Right forelimb (tissue), 1 donor: ENCODE data around the gene ZNF329.
"Not testable (repeated sequence)": the region's sequence is repeated elsewhere in the genome, so short reads cannot be mapped to it uniquely, and the experiment has no call there.

Source experiments
- DNase-seq: peaks from one replicate; pipeline ENCODE4 v3.0.0-alpha.2; 2018

ZNF329 gene

DNA sequence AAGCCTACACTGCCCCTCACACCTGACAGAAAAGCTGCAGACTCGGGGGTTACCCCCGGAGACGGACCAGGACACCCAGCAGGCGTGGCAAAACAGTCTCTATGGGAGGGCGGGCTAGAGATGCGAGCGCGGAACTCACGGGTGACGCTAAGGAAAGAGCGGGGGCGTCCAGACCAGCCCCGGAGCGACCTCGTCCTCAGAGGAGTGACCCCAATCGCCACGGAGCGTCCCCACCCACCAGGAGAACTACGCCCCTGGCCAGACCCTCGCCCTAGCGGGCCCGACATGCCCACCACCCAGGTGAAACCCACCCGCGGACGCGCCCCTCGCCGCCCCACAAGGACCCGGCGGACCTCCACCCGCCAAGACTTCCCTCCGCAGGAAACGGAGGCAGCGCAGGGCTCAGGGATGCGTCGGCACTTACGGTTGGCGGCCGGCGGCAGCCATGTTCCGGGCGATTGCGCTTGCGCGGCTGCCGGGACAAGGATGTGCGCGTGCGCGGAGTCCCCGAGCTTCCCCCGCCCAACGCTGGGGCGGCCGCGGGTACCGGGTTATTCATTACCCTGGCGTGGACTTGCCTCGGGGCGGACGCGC lies at the start of gene ZNF329:
TSS of gene ZNF329 (minus strand) at position 462 of the 594 bp plus-strand sequence. CDS start 21,286 bp downstream, outside the sequence.
- DNase-seq = peak; percentile 95

DNA sequence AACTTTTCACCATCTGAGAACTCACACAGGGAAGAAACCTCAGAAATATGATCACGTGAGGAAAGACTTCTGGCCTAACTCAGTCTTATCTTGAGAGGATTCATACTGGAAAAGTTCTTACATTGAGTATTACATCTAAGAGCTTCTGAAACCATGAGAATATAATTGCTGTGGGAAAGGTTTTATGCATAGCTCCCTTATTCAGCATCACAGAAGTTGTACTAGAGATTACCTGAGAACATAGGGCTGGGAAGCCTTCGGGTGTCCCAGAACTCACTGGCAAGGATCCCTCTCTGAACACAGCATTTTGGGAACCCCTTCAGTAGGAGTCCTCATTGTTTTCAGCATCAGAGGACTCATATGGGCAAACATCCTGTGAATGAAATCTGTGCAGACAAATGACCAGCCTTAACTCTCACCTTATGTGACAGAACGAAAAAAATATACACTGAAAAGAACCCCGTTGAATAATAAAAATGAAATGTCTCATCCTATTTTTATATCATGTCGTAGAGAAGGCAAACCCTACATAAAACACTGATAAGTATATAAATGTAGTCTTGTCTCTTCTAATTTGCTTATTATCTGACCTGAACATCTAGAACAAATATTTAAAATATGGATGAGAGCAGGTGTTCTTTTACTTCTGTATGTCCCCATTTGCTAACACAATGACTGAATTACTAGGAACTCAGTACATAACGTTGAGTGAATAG lies 46.5 kb upstream of the ZNF329 start:
- no peak for DNase-seq

DNA sequence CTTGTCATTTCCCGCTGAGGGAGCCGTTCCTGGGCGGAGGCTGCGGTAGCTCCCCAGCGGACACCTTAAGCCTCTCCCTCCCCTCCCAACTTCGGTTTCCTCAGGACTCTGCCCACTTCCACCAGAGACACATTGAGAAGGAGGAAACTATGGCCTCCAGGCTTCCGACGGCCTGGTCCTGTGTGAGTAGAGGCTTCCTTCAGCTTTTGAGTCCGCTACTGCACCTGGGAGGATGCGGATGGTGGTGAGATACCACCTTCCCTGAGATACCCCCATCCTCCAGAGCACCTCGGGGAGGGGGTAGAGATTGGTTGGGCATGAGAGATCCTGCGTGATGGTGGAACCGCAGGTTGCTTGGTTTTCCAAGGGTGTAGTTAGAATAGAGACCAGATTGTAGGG lies 33.2 kb upstream of the ZNF329 start:
- no peak for DNase-seq

DNA sequence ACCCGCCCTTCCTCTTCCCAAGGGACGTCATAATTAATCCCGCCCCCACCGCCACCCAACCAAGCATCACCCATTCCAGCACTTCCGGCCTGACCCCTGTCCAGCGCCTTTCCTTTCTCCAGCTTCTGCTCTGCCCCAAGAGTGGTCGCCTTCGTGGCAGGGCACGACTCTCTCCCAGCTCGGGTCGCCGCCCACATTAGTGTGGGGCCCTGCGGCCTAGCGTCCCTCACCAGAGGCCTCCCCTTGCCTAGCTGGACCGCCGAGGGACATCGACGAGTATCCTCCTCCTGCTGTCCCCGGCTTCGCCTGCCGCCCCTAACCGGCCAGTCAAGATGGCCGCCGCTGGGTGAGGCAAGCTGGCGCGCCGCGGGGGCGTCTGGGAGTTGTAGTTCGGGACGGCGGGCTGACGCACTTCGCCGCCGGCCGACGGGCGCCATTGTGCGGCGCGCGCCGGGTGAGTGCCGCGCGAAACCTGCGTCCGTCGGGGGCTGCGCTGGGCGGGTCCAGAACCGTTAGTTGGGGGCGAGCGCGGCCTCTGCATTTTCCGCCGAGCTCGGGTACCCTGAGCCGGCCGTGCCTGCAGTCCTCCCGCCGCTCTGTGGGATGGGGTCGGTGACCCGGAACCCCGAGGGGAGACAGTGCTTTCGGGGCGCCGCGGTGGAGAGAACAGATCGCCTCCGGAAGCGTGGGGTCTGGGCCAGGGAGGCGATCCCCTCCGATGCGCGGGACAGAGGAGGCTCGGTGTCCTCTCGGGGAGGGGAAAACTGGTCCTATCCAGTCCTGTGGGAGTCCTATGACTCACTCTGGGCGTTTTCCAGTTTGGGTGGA lies 32.6 kb upstream of the ZNF329 start, which contains the start of gene ZNF274:
TSS of gene ZNF274 (plus strand) at position 73 of the 828 bp plus-strand sequence. CDS start 905 bp downstream, outside the sequence.
- peak; percentile 96 for DNase-seq

DNA sequence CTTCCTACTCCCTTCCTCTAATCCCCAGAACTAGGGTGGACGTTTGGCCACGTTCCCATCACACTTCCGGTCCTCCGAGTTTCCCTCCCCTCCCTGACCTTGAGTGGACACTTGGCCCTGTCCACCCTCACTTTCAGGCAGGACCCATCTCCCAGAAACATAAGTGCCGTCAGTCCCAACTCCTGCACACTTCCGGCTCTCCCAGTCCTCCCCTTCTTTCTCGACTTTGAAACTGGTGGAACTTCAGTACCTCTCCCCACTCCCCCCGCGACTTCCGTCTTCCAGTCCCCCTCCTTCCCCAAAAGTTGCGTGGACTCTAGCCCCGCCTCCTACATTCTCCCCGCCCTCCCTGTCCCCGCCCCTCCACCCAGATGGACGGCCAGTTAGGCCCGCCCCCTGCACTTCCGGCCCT lies 32.0 kb upstream of the ZNF329 start:
- DNase-seq = no peak

DNA sequence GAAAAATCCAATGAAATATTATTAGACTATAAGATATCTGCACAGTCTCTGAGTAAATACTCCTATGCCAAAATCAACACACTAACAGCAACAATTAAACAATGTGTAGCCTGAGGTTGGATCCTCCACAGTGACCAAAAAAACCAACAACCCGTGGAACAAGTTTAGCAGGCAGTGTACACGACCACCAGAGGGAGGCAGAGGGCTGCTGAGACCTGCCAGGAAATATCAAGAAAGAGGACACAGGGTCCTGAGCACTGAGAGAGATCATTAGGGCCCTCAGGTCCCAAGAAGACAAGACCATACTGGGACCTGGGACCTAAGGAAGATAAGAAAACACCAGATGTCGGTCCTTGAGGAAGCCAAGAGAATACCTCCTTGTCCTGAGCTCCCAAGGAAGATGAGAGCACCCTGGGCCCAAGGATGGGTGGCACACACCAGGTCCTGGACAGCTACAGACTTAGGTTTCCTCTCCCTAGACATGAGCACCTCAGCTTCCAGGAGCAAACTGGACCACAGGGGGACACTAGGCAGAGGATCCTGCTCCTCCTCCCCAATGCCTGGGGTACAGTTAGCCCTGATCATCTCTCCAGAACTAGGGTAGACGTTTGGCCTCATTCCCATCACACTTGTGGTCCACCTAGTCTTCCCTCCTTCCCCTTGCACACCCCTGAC lies 31.4 kb upstream of the ZNF329 start:
- peak; percentile 51 for DNase-seq

DNA sequence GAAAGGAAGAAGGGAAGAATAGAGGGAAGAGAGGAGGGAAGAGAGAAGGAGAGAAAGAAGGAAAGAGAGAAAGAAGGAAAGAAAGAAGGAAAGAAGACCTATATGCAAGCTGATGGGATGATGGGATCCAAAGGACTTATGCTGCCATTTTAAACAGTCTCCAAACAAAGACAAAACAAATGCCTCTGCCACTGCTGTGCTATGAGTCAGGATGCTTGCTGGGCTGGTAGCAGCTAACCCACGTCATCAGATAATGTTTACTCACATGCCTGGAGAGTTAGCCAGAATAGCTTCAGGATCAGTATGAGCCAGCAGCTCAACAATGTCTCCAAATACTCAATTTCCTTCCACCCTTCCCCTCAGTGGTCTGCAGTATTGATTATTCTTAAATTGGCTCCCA lies 20.3 kb upstream of the ZNF329 start:
- no peak for DNase-seq

DNA sequence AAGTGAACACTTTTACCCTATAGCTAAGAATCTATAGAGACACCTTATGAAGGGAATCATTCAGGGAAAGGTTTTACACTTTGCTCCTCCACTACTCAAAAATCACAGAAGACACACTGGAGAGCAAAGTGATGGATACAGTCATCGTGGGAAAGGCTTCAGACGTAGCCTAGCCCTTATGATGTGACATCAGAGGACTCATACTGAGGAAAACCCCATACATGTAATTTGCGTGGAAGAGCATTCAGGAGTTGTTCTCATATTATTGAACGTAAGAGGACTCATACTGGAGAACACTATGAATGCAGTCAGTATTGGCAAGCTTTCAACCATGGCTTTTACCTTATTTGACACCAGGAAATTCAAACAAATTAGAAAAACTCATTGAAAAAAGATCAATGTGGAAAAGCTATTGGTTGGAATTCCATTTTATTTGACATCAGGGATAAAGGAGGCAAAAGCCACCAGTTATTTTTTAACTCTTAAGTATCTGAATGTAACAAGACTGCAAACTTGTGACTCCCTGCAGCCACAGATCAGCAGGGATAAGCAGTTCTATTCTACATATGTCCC lies 16.2 kb upstream of the ZNF329 start:
- DNase-seq = no peak

DNA sequence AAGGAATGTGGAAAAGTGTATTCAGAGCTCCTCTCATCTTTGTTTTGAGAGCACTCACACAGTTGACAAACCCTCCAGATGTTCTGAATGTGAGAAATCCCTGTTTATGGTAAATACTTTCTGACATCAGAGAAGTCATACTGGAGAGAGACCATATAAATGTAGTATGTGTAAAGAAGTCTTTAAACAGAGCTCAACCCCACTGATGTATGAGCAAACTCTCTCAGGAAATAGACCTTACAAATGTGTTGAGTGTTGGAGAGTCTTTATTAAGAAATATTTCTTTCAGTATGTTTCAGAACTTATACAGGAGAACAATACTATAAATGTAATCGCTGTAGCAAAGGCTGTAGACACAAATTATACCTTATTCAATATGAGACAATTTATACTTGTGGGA lies 15.7 kb upstream of the ZNF329 start:
- DNase-seq = no peak

DNA sequence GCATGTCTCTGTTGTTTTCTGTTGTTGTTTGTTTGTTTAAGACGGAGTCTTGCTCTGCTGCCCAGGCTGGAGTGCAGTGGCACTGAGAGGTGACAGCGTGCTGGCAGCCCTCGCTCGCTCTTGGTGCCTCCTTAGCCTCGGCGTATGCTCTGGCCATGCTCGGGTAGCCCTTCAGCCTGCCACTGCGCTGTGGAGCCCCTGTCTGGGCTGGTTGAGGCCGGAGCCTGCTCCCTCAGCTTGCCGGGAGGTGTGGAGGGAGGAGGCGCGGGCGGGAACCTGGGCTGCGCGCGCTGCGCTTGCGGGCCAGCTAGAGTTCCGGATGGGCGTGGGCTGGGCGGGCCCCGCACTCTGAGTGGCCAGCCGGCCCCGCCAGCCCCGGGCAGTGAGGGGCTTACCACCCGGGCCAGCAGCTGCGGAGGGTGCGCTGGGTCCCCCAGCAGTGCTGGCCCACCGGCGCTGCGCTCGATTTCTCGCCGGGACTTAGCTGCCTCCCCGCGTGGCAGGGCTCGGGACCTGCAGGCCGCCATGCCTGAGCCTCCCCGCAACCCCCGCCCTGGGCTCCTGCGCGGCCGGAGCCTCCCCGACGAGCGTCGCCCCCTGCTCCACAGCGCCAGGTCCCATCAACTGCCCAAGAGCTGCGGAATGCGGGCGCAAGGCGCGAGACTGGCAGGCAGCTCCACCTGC lies 6.6 kb upstream of the ZNF329 start:
- no peak for DNase-seq

DNA sequence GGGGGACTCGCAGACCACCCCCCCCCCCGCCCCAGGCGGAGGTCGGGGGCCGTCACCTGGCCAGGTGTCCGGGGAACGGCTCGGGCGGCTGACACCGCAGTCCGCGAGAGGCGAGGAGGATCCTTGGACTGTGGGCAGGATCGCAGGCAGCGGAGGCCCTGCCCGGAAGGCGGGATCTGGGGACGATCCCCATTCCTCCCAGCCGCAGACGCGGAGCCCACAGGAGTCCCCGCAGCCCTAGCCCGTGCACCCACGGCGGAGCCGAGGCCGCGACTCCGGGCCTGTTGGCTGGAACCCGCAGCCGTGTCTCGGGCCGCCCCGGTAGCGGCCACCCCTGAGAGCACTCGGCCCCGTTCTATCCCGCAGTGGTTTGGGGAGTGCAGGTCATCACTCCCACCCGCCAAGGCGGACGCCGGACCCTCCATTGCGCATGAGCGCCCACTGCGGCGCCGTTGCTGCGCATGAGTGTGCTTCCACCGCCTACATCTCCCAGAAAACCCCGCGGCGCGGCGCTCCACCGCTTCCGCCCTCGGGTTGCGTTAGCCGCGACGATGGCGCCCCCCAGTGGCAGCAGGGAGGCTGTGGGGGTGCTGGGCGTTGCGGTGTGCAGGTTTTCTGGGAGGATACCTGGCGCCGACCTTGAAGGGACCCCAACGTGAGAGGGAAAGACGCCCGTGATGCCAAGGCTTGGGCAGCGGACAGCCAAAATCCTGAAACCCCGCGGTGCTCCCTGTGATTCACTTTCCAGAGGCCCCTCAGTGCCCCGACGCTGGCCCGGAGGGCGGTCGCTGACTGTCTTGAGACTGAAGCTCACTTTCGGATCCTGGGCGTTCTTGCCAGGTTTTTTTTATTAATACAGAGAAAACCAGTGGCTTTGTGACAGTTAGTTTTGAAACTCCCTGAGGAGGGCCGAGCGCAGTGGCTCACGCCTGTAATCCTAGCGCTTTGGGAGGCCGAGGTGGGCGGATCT lies 4.4 kb upstream of the ZNF329 start:
- peak; percentile 100 for DNase-seq

DNA sequence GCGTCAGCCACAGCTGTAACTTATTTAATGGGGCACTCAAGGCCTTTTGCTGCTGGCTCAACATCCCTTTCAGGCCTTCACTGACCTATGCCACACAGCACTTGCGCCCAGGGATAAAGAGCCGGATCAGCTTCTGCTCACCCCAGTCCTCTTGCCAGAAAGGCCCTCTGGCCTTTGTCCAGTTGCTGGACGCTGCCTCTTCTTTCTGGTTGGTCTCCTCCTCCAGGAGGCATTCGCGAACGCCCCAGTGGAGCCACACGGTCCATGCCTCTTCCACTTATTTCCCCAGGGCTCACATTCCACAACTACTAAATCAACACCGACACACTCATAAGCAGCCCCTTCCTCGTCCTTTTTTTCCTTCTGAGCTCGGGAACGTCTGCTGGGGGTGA lies 3.7 kb upstream of the ZNF329 start:
- no peak for DNase-seq

DNA sequence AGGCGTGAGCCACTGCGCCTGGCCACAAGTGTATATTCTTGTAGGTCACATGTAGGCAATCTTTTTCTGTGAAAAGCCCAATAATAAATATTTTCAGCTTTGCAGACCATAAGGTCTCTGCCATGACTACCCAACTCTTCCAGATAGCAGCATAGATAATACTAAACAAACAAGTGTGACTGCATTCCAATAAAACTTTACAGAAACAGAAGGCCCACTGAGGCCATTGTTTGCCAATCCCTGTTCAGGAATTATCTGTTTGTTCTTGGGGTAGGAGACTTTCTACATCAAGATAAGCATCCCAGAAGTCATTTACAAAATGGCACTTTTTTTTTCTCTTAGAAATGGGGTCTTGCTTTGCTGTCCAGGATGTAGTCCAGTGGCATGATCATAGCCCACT lies 2.8 kb upstream of the ZNF329 start:
- no peak for DNase-seq

DNA sequence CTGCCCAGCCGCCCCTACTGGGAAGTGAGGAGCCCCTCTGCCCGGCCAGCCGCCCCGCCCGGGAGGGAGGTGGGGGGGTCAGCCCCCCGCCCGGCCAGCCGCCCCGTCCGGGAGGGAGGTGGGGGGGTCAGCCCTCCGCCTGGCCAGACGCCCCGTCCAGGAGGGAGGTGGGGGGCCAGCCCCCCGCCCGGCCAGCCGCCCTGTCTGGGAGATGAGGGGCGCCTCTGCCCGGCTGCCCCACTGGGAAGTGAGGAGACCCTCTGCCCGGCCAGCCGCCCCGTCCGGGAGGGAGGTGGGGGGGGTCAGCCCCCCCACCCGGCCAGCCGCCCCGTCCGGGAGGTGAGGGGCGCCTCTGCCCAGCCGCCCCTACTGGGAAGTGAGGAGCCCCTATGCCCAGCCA lies 3.1 kb downstream of the ZNF329 start:
- not testable (repeated sequence) for DNase-seq

DNA sequence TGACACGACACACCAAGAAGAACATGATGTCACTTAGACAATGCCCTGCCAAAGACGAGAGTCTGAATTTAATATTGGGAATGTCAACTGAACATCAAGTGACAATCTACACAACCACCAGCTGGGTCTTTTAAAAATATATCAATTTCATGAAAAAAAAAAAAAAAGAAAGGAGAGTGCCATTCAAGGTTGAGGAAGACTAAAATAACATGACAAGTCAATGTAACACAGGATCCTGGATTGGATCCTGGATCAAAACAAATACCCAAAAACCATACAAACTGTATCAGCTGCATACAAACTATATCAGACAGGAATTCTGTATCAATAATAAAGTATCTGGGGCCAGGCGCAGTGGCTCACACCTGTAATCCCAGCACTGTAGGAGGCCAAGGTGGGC lies 4.7 kb downstream of the ZNF329 start:
- no peak for DNase-seq

DNA sequence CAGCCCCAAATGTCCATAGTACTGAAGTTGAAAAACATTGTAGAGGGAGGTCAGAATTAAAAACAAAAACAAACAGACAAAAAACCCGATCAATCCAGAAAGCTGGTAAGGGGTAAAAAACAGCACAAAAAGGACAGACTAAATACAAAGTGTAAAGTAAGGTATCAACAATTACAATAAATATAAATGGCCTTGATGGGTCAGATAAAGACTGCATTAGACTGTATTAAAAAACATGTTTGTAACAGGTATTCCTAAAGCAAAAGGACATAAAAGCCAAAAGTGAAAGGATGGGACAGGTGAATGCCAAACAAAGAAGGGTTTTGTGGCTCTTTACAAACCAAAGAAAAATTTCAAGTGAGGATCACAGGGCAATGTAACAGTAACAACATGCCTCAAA lies 16.3 kb downstream of the ZNF329 start:
- no peak for DNase-seq

DNA sequence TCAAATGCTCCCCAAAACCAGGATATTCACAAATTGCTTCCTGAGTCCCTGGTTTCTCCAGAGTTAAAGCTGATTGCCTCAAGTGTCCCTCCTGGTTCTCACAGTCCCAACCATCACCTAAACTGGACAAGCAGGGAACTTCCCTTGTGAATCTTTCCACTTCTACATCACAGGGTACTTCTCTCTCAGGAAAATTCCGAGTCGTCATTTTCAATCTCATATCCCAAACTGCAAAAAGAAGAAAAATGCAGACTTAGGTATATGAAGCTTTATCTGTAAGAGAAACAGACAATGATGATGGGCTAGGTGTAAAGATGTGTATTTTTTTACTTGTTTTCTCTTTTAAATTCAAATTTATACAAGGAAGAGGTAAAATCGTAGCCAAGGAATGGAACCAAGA lies 21.3 kb downstream of the ZNF329 start:
- DNase-seq = no peak

DNA sequence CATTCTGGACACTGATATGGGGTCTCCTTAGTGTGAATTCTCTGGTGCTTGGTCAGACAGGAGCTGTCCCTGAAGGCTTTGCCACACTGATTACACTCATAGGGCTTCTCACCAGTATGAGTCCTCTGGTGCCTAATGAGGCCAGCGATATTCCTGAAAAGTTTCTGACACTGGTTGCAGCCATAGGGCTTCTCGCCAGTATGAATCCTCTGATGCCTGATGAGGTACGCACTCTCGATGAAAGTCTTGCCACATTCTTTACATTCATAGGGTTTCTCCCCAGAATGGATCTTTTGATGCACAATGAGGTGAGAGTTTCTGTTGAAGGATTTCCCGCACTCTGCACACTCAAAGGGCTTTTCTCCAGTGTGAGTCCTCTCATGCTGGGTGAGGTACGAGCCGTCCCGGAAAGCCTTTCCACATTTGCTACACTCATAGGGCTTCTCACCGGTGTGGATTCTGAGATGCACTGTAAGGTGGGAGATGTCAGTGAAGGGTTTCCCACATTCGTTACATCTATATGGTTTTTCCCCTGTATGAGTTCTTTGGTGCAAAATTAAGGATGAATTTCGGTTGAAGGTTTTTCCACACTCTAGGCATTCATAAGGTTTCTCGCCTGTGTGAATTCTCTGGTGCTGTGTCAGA lies 22.4 kb downstream of the ZNF329 start:
- no peak for DNase-seq

DNA sequence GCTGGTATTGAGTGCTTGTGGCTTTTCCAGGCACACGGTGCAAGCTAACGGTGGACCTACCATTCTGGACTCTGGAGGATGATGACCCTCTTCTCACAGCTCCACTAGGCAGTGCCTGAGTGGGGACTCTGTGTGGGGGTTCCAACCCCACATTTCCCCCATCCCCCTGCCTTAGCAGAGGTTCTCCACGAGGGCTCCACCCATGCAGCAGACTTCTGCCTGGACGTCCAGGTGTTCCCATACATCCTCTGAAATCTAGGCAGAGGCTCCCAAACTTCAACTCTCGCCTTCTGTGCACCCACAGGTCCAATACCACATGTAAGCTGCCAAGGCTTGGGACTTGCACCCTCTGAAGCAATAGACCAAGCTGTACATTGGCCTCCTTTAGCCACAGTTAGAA lies 27.2 kb downstream of the ZNF329 start:
- no peak for DNase-seq

DNA sequence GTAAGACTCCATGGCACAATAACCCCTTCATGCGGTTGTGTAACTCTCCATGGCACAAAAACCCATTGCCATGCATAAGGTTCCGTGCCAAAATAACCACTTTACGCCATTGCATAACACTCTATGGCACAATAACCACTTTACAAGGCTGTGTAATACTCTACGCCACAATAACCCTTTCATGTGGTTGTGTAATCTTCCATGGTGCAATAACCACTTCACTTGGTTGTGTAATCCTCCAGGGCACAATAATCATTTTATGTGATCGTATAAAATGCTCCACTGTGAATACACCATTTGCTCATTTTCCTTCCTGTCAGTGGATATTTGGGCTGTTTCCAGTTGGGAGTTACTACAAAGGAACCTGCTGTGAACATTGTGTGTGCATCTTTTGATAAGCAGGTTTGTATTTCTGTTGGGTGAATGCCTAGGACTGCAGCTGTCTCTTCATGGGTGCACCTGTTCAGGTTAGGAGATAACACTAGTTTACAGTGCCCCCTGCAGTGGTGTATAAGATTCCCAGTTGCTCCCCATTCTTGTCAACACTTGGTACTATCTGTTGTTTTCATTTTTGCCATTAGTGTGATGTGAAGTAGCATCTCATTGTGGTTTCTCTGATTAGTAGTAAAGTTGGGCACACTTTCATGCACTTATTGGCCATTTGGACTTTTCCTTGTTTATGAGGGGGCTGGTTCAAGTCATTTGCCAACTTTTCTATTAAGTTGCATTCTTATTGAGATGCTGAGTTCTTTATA lies 31.4 kb downstream of the ZNF329 start:
- no peak for DNase-seq
